HK-2 (cell line): ENCODE data around the gene RPL41.
A peak's percentile ranks its signal among the peaks of the same experiment; 100 is the strongest.

Experiments
- DNase-seq: peaks from one replicate; pipeline ENCODE4 v3.0.0-alpha.2; 2018; ENCODE audit not compliant: unreplicated experiment

RPL41 gene

GRCh38 chr12:56127888-56128669 is 11.6 kb downstream of the RPL41 start, which contains the start of gene ESYT1:
Gene ESYT1 (plus strand): TSS chr12:56128267. CDS start chr12:56128320, 53 bp downstream.
- DNase-seq: peak; percentile 99

GRCh38 chr12:56128670-56129205 is 12.3 kb downstream of the RPL41 start:
- DNase-seq: no peak

- DNase-seq: peak; percentile 61
Measured at GRCh38 chr12:56129206-56129941, 12.9 kb downstream of the RPL41 start.

GRCh38 chr12:56129942-56130495 is 13.6 kb downstream of the RPL41 start:
- no peak for DNase-seq

GRCh38 chr12:56130876-56131275 is 14.4 kb downstream of the RPL41 start:
- no peak for DNase-seq

- no peak for DNase-seq
Measured at GRCh38 chr12:56134897-56135296, 18.5 kb downstream of the RPL41 start.

- no peak for DNase-seq
Measured at GRCh38 chr12:56137853-56138571, 21.6 kb downstream of the RPL41 start.

DNA sequence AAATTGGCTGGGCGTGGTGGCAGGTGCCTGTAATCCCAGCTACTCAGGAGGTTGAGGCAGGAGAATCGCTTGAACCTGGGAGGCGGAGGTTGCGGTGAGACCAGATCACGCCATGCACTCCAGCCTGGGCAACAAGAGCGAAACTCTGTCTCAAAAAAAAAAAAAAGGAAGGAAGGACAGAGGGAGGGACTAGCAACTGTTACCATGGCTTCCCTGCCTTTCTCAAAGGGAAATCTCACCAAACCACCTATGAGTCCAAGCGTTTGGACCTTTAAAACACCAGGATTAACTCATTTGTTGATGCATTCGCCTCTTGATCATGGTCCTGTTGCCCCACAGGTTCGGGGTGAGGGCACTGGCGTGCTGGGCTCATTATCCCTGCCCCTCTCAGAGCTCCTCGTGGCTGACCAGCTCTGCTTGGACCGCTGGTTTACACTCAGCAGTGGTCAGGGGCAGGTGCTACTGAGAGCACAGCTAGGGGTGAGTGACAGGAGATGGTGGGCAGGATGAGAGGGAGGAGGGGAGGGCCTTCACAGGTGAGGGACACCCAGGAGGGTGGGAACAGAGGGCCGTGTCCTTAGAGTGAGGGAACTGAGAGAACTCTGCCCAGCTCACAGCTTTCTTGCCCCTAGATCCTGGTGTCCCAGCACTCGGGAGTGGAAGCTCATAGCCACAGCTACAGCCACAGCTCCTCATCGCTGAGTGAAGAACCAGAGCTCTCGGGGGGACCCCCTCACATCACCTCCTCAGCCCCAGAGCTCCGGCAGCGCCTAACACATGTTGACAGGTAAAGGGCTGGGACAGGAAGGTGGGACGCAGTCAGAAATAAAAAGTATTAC is 25.7 kb downstream of the RPL41 start:
- no peak for DNase-seq

DNA sequence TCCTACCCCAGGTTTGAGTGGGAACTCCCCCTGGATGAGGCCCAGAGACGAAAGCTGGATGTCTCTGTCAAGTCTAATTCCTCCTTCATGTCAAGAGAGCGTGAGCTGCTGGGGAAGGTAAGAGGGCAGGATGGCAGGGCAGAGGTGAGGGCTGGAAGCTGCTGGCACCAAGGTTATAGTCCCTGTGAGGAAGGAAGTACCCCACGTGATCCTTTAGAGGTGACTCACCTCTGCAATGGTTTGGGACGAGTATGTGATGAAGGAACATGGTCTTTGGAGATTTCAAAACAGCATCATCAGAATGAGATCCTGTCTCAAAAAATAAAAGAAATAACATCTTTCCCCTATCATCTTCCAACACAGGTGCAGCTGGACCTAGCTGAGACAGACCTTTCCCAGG is 26.8 kb downstream of the RPL41 start:
- no peak for DNase-seq

GRCh38 chr12:56143870-56144269 is 27.4 kb downstream of the RPL41 start:
- no peak for DNase-seq

DNA sequence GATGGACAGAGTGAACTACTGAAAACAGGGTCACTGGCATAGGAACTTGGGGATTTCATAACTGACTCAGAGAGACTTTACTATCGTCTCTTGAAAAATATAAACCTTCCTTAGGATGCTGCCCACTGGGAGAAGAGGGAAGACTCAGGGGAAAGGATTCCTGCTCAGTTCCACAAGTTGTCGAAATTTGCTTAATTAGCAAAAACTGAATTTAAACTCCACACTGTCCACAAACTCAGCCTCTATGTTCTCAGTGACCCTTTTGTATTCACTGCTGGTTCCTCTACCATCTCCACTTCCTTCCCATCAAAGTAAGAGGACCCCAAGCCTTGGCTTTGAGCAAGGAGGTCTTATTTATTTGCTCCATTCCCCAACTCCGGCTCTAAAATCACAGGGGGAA is 28.8 kb downstream of the RPL41 start:
- DNase-seq: no peak

GRCh38 chr12:56146492-56147460 is 30.3 kb downstream of the RPL41 start:
- no peak for DNase-seq

DNA sequence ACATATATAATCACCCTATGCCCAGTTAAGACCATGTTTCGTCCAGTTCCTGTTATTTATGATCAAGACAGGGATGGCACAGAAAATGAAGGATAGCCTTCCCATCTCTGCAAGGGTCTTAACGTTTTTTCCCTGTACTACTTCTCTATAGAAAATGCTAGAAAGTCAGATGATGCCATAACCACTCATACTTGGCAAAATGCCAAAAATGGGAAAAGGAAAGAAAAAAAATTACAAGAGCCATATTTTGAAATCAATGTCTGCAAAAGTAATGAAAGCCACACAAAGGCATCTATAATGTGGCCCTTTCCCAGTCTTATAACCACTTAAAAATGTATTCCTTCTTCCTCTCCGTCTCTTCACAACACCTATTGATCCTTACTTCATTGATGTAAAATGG is 34.1 kb downstream of the RPL41 start:
- no peak for DNase-seq

GRCh38 chr12:56151672-56152131 is 35.3 kb downstream of the RPL41 start:
- DNase-seq: peak; percentile 72

- peak; percentile 94 for DNase-seq
Measured at GRCh38 chr12:56152132-56152755, 35.8 kb downstream of the RPL41 start, which contains the start of gene MYL6B. Gene MYL6B (plus strand): TSS chr12:56152587. CDS start chr12:56153919, 1,332 bp downstream.

DNA sequence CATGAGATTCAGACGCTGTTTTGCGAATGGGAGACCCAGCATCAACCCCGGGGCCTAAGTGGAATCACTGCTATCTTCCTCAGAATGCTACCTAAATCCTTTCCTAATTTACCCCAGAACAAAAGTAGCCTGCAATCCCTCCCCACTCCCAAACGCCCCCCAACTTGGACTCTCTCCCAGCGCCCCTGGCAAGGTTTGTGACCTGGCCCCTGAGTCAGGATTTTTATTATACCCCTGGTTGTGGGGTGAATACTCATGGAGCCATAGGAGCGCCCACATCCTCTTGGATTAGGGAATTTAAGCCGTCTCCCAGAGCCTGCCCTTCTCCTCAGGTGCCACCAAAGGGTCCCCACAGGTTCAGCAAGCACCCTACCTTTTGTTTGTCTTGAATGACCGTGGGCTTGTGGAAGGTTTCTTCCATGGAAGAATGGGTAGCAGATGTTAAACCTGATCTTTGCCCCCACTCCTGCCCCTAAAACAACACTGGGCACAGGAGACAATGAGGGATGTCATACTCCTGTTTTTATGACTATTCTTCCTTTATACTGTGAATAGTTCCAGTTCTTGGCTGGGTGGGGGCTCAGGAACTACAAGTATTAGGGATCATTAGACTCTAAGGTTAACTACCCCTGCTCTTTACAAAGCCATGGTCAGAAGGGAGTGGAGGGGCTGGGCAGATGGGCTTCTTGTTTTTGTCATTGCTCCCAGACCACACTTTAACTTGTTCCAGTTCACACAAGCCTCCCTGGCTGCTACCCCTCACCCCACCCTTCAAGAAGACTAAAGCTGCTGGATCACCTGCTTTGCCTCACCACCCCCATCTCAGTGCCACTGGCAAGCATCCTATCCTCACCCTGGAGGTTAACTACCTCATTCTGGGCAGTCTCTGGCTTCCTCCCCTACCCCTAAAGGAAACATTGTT is 36.6 kb downstream of the RPL41 start:
- DNase-seq: no peak

- DNase-seq: no peak
Measured at GRCh38 chr12:56153678-56154065, 37.2 kb downstream of the RPL41 start.

GRCh38 chr12:56154246-56154771 is 37.9 kb downstream of the RPL41 start:
- DNase-seq: no peak
